NCI-H146 treated with DMSO at 0.1 percent for 48 hours (cell line): Measurements from ENCODE around the gene MTA1.

ENCODE experiments used
- DNase-seq: peaks from one replicate; lab custom pipeline; 2025; ENCODE audit not compliant: unreplicated experiment; lab: John Stamatoyannopoulos, UW

Gene MTA1

DNA sequence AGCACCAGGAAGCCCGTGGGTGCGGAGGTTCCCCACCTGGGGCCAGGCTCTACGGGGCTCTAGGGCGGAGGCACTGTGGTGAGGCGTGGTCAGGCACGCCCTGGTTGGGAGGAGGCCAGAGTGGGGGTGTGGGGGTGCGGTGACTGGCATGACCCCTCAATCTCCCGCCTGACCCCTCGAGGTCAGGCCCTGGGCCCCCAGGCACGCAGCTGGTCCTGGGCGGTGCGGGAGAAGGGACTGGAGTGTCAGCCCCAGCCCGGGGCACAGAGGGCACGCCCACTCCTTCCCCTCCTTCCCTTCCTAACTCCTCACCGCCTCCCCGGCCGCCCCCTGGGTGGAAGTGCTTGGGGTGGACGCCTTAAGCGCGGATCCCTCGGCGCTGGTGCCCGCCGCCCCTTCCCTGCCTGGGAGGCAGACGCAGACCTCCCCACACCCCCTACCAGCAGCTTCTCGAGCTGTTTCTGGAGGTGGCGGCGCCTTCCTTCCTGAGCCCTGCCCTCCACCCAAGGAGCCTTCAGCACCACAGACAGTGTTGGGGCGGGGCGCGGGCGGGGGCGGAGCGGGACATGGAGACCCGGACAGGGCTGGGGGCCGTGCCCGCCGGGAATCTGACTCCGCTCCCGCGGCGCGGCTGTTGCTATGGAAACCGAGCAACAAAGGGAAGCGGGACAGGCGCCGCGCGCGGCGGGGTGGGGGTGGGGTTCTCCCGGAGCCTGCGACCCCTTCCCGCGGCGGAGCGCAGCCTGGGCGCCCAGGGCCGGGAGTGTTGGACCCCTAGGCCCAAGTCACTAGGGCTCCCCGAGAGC lies 54.3 kb downstream of the MTA1 start:
- DNase-seq = peak; percentile 82

DNA sequence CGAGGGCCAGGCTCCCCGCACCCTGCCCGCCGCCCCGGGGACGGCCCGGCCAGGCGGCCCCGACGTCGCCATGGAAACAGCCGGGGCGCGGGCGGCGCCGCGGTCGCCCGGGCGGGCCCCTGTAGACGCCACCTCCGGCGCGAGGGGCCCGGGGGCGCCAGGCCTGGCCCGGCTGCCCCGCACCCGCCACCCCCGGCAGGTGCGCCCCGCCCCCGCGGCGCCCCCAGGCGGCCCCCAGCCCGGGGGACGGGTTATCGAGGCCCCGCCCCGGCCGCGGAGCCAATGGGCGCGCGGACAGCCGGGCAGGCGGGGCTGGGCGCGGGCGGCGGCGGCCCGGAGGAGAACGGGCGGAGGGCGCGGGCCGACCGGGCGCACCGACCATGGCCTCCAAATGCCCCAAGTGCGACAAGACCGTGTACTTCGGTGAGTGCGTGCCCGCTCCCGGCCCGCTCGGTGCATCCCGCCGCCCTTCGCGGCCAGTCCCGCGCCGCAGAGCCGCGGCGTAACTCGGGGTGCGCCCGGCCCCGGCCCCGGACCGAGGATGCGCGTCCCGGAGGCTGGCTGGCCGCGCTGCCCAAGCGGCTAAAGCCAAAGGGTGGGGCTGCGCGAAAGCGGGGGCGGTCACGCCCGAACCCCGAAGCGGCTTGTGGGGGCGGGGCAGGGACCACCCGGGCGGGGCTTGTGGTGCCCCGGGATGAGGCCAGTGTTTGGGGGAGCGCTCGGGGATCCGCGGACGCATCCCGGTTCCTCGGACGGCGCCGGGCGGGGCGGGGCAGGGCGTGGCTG lies 55.0 kb downstream of the MTA1 start, which contains the start of gene CRIP2:
CRIP2 (plus strand) TSS at position 339 of the 786 bp plus-strand sequence; CDS start at position 381, 42 bp downstream.
- DNase-seq = peak; percentile 46

DNA sequence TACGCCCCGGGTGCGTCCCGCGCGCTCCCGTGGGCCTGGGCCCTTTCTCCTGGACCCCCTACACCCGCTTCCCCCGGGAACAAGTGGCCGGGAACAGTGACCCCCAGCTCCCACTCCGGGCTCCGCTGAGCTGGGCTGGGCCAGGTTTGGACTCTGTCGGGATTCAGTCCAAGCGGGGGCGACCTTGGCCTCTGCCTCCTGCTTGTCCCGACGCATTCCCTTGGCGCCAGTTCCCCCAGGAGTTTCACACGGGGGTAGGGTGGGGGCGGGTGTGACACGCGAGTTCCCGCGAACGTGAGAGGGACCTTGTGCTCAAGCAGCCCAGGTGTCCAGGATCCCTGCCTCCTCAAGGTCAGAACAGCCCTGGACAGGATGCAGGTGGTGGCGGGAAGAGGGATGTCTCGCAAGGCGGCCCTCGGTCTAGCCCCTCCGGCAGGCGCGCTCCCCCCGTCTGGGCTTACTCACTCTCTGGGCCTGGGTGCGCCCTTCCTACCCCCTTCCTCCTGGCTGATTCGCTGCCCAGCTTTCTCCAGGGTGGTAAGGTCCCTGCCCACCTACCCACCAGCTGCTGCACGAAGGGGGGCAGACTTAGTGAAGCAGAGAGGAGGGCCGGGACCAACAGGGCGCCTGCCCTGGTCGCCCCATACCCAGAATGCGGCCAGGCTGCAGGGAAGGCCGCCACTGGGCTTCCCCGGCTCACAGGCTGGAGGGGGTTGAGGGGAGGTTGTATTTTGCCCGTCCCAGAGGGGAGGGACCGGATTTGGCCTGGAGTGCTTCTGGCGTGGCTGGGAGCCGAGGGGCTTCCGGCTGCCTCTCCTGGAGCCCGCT lies 55.9 kb downstream of the MTA1 start:
- DNase-seq = no peak

DNA sequence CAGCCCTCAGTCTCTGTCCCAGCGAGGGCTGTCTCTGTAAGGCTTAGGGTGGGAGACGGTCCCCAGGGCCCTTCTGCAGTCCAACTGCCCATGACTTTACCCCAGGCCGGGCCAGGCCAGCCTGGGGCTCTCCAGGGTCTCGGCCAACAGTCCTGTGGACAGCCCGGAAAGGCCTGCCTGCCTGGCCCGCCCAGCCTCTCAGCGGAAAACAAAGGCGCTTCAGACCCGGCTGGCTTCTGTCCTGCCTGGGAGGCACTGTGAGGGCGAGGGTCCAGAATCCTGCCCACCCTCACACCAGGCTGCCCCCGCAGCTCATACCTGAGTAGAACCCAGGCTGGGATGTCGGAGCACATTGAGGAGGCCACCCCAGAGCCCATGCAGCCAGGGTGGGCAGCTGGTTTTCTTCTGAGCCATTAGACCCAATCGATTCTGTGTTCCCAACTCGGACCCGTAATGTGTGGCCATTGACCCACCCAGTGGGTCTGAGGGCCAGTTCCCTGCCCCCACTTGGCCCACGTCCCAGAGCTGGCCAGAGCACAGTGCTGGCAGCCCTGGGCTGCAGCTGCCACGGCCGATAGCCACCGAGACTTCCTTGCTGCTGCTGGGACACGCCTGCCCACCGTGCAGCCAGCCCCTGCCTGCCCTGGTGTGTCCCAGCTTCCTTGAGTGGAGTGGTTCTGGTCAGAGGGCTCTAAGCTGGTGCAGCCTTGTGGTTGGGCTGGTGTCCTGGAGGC lies 56.6 kb downstream of the MTA1 start:
- no peak for DNase-seq

DNA sequence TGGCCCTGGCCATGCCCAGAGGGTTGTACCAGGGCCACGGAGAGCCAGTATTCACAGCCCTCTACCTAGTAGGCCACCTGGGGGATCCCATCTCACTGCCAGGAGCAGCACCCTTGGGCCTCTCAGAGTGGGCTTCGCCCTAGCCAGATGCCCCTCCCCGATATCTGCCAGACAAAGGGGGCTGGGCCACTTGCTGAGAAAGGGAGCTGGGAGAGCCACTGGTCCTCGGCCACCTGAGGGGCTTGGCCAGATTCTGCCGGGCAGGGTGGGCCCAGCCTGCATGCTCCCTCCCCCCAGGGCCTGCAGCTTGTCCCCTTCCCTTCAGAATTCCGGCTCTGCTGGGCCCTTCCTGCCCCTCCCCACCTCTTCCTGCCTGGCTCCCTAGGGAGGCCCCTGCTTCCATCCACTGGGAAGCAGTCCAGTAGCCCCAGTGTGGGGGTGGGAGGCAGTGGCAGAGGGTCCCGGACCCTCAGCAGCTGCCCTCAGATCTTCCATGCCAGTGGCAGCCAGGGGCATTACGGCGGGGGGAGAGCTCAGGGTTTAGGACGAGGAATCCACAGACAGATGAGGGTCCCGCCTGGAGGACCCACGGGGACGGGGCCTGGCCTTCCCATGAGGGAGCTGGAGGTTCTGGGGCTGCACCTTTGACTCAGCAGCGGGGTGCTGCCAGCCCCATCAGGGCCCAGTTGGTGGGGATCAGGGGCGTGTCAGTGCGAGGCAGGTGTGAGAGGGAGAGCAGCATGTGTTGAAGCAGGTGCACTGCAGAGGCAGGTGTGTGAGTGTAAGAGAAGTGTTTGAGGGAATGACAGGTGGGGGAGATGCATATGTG lies 57.4 kb downstream of the MTA1 start:
- no peak for DNase-seq

DNA sequence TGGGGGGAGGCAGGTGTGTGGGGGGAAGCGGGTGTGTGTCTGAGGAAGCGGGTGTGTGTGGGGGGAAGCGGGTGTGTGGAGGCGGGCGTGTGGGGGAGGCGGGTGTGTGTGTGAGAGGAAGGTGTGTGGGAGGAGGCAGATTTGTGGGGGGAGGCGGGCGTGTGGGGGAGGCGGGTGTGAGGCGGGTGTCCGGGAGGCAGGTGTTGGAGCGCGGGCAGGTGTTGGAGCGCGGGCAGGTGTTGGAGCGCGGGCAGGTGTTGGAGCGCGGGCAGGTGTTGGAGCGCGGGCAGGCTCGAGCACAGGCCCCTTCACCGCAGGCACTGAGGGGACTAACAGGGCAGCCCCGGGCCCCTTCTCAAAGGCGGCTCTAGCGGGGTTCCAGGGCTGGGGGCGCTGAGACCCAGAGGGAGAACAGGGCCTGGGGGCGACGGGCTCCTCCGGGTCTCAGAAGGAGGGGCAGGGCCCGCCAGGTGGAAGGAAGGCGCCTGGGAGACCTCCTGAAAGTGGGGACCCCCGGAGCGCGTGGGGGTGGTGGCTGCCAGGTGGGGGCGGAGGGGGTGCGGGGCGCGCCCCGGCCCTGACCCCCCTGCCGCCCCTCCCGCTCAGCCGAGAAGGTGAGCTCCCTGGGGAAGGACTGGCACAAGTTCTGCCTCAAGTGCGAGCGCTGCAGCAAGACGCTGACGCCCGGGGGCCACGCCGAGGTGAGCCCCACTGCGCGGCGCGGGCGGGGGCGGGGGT lies 58.2 kb downstream of the MTA1 start:
- DNase-seq = no peak

DNA sequence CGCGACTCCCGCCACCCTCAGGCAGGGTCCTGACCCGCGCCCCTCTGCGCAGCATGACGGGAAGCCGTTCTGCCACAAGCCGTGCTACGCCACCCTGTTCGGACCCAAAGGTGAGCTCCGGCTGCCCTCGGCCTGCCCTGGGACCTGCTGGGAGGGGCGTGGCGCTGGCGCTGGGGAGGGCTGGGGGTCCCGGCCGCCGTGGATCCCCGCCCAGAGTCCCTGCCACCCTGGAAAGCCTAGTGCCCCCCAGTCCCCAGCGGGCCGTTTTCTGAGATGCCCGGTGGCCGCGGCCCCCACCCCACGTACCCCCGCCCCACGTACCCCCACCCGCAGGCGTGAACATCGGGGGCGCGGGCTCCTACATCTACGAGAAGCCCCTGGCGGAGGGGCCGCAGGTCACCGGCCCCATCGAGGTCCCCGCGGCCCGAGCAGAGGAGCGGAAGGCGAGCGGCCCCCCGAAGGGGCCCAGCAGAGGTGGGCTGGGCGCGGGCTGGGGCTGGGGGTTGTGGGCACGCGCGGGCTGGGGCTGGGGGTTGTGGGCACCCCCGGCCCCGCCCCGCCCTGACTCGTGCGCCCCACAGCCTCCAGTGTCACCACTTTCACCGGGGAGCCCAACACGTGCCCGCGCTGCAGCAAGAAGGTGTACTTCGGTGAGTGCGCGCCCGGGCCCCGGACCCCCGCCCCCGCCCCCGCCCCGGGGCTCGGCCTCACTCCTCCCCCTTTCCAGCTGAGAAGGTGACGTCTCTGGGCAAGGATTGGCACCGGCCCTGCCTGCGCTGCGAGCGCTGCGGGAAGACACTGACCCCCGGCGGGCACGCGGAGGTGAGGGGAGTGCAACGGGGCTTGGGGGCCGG lies 59.0 kb downstream of the MTA1 start:
- DNase-seq = no peak

DNA sequence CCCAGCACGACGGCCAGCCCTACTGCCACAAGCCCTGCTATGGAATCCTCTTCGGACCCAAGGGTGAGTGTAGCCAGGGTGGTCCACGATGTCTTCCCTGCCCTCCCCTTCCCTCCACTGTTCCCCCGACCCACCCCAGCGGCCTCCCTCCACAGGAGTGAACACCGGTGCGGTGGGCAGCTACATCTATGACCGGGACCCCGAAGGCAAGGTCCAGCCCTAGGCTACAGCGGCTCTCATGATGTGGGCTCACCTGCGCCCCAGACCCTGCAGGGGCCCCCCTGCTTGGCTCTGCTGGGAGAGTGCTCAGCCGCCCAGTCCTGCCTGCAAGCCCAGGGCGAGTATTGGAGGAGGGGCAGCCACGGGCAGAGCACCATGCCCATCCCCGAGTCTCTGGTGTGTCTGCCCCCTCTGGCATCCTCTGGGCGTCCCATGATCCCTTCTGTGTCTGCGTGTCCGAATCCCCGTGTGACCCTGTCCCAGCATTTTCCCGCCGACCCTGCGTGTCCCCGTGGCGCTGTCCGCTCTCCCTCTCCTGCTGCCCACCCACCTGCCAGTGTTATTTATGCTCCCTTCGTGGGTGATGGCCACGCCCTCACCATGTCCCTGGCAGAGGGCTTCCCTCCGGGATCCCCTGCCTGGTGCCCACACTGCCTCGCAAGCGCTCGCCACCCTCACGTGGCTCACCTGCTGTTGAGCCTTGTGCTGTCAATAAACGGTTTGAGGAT lies 60.0 kb downstream of the MTA1 start:
- no peak for DNase-seq

DNA sequence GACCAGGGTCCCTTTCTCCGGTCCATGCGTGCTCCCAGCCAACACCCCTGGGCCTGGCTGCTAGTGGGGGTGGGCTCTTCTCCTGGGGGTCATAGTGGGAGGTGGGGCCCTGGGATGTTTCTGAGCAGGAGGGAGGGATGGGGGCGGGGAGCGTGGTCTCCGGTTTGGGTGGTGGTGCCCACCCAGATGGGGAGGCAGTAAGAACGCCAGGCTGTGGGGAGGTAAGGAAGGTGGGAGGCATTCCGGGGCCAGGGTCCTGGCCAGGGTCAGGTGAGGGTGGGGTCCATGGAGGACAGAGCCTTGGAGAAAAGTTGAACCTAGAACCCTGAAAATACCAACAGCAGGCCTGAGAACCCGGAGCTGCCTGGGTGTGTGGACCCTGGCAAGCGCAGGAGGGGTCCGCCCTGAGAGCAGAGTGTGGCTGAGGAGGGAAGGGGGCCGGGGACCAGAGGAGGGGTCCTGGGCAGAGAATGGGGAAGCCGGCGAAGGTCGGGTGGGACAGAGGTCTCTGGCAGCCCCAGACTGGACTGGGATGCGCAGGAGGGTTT lies 60.6 kb downstream of the MTA1 start:
- no peak for DNase-seq

DNA sequence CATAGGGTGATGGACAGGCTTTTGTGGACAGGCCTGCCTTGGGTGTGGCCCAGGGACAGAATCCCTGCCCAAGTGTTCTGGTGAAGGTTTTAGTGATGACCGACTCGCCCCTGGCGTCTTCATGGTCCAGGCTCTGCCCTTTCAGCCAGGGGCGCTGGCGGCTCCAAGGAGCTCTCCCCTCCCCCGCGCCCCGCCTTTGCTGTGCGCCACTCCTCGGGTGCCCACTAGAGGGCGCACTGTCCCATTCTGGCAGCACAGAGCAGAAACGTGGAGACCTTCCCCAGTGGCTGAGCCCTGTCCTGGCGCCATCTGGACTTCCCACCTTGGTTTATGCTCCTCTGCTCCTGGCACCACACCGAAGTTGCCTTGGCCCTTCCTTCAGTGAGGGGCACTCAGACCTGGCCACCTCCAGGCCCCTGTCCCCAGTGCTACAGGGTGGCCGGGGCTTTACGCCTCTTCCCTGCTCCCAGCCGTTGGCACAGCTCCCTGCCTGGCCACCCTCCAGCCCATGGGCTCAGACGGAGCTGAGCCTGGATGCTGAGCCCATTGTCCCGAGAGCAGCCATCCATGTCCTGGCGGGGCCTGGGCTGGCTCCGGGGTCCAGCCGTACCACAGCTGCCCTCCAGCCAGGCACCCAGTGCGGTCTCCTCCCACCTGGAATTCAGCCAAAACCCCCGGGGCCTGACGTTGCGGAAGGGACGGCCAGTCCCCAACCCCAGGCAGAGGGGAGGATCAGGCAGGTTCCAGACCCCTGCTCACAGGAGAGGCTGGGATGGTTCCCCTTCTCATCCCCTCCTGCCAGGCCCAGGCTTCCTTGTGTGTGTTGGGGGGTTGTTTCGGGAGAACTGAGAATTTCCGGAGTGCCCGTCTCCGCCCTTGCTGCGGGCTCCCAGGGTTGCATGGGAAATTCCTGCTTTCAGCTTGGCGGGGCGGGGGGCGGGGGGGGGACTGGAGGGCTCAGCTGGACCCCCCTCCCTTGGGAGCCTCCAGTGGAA lies 61.5 kb downstream of the MTA1 start:
- DNase-seq = peak; percentile 84

DNA sequence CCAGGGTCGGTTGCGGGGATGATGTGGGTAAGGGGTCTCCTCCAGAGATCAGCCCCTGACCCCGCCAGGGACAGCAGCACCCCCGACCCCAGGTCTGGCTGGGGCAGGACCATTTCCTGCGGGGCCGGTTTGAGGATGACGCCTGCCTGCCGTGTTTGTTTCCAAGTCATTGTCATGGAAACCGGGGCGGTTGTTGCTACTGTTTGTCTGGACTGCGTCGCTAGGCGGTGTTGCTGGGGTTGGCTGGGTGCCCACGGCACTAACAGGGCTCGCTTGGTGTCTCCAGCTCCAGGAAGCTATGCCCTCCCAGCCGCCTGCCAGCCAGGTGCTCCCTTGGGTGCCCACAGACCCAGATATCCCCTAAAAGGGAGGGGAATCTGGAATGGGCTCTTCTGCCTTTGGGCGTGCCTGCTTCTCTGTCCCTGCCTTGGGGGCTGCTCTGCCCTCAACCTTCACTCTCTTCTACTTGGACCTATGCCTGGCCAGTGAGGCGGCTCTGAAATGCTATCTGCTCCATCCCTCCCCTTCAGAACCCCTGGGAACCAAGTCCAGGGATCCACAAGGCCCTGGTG lies 62.3 kb downstream of the MTA1 start:
- peak; percentile 91 for DNase-seq

DNA sequence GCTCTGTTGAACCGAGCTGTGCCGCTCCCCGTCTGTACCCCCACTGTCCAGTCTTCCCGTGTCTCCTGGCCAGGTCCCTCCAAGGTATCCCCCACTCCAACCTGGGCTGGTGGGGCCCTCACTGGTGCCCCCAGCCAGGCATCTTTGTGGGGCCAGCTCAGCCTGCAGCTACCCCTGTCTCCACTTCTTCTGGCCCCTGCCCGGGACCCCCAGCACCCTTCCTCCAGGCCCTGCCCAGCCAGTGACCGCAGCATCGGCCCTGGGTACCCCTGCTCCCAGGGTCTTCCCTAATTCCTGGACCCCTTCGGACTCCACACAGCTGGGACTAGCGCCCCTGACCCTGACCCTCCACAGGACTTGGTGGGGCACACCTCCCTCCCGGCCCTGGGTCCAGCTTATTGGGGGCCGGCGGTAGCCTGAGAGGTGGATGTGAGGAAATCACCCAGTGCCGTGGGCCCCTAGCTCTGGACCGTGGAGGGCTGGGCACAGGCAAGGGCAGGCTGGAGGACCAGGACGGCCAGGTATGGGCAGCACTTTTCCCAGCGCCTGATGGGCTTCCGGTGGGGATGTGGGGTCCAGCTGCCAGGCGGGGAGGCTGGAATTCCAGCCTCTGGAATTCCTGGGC lies 63.0 kb downstream of the MTA1 start:
- DNase-seq = no peak

DNA sequence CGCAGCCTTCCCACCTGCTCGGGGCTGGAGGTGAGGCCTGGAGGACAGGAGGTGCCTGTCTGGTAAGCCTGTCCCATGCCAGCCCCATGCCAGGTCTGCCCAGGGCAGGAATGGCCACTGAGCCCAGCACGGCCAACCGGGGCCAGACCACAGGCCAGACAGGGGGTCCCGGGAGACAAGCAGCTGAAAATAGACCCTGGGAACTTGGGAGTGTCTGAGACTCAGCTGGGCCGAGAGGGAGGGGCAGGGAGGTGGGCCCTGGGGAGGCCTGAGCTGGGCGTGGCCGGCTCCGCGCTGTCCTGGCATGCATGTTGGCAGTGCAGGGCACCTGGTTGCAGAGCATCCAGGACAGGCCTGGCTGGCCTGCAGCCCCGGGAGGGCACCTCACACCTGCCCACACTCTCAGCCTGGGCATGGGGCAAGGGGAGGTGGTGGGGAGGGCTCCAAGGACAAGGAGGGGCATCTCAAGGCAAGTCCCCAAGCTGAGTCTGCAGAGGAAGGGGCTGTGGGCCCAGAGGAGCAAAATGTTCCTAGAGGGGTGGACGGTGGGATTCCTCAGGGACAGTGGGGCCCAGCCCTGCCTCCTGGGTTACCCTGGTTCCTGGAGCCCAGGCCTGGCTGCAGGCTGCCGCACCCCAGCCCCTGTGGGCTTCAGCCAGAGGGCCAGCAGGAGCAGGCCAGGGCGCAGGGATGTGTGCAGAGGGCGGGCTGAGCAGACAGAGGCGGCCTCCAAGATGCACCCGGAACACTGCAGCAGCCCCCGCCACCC lies 63.9 kb downstream of the MTA1 start:
- DNase-seq = no peak
